Effector CD8-positive, alpha-beta T cell (primary cell): ENCODE measurements around the gene OR7G3.
A peak's percentile ranks its signal among the peaks of the same experiment; 100 is the strongest.

Experiments
- DNase-seq: peaks from one replicate; lab custom pipeline; 2025; lab: John Stamatoyannopoulos, UW
- total RNA-seq, 4 experiments: gene quantifications; one replicate each; lab custom pipeline; 2026; lab: John Stamatoyannopoulos, UW

OR7G3 gene
- 0 reads per million in 4 experiments for total RNA-seq

GRCh38 chr19:9126900-9127405, at the start of gene OR7G3:
OR7G3 (minus strand) TSS chr19:9126950; CDS start chr19:9126950, 0 bp downstream.
- no peak for DNase-seq

GRCh38 chr19:9175326-9175725, 48.6 kb upstream of the OR7G3 start:
- no peak for DNase-seq

- DNase-seq, result no peak
Measured at GRCh38 chr19:9171393-9171991, 44.7 kb upstream of the OR7G3 start.

- no peak for DNase-seq
Measured at GRCh38 chr19:9166846-9167245, 40.1 kb upstream of the OR7G3 start.

GRCh38 chr19:9165261-9165660, 38.5 kb upstream of the OR7G3 start:
- no peak for DNase-seq

- DNase-seq, result no peak
Measured at GRCh38 chr19:9161427-9161826, 34.7 kb upstream of the OR7G3 start.

- DNase-seq, result no peak
Measured at GRCh38 chr19:9159891-9160290, 33.1 kb upstream of the OR7G3 start.

- DNase-seq, result no peak
Measured at GRCh38 chr19:9156304-9156703, 29.6 kb upstream of the OR7G3 start.

- no peak for DNase-seq
Measured at GRCh38 chr19:9155591-9155990, 28.8 kb upstream of the OR7G3 start.

GRCh38 chr19:9151367-9151766, 24.6 kb upstream of the OR7G3 start:
- no peak for DNase-seq

GRCh38 chr19:9150650-9151049, 23.9 kb upstream of the OR7G3 start:
- no peak for DNase-seq

- no peak for DNase-seq
Measured at GRCh38 chr19:9149997-9150396, 23.2 kb upstream of the OR7G3 start.

- DNase-seq, result no peak
Measured at GRCh38 chr19:9148697-9149096, 21.9 kb upstream of the OR7G3 start.

- no peak for DNase-seq
Measured at GRCh38 chr19:9146882-9147281, 20.1 kb upstream of the OR7G3 start.

- DNase-seq, result no peak
Measured at GRCh38 chr19:9144920-9145319, 18.2 kb upstream of the OR7G3 start.

- DNase-seq, result peak; percentile 84
Measured at GRCh38 chr19:9140159-9140874, 13.6 kb upstream of the OR7G3 start, which contains the start of gene ZNF317. ZNF317 (plus strand) TSS chr19:9140397; CDS start chr19:9156017, 15,620 bp downstream.

GRCh38 chr19:9139609-9140158, 12.9 kb upstream of the OR7G3 start:
- no peak for DNase-seq

- no peak for DNase-seq
Measured at GRCh38 chr19:9132422-9132821, 5.7 kb upstream of the OR7G3 start.

GRCh38 chr19:9130965-9131364, 4.2 kb upstream of the OR7G3 start:
- DNase-seq, result no peak

GRCh38 chr19:9128171-9128570, 1.4 kb upstream of the OR7G3 start:
- DNase-seq, result no peak

- DNase-seq, result no peak
Measured at GRCh38 chr19:9116547-9116946, 10.2 kb downstream of the OR7G3 start.

- DNase-seq, result no peak
Measured at GRCh38 chr19:9115307-9115813, 11.4 kb downstream of the OR7G3 start, which contains the start of gene OR7G1. OR7G1 (minus strand) TSS chr19:9115763; CDS start chr19:9115763, 0 bp downstream.

GRCh38 chr19:9109959-9110358, 16.8 kb downstream of the OR7G3 start:
- no peak for DNase-seq
